SK-N-SH (cell line): Measurements from ENCODE around the gene SPATA20. TPM values are rescaled to one million over a fixed set of nuclear protein-coding genes. Genes with fewer than 3 reads are reported as not detected.

Experiments used
- CTCF ChIA-PET: fragments of 300-600, 350-600 bp; formaldehyde crosslinking; extraction: SDS; loops from one replicate; lab custom pipeline; 2021; lab: Yijun Ruan, JAX
- POLR2A ChIA-PET: fragments of 350-600 bp; sonication (Branson Sonifier 250); formaldehyde crosslinking; extraction: SDS; loops from one replicate; lab custom pipeline; 2020; ENCODE audit warnings: antibody characterized with exemption, inconsistent platforms; lab: Yijun Ruan, JAX
- DNase-seq: peaks from one replicate; pipeline ENCODE4 v3.0.0; 2012
- H2AFZ ChIP-seq: fragments of 200-600 bp; sonication (generic); 2 replicates; pipeline ENCODE4 v1.8.1; 2016; ENCODE audit warnings: antibody characterized with exemption, mild to moderate bottlenecking, low read depth
- H3F3A ChIP-seq: fragments of 200-600 bp; sonication (generic); replicated peaks from 2 replicates; pipeline ENCODE3; 2016; ENCODE audit warnings: antibody characterized with exemption, mild to moderate bottlenecking; ENCODE audit not compliant: insufficient read depth
- H3K27ac ChIP-seq, 2 experiments: fragments of 200-500 bp in 1 of 2; fragments of 200-600 bp in 1 of 2; sonication (Bioruptor generic) in 1 of 2; sonication (generic), shearing (Covaris generic) in 1 of 2; 2 replicates each; pipeline versions ENCODE4 v1.5.1 to v1.6.1; 2014 to 2016; ENCODE audit warnings: low read depth in 2 of 2, inconsistent platforms in 1 of 2, low read length in 1 of 2, mild to moderate bottlenecking in 1 of 2, mixed read lengths in 1 of 2
- H3K27me3 ChIP-seq: fragments of 200-600 bp; sonication (generic), shearing (Covaris generic); 2 replicates; pipeline ENCODE4 v1.6.1; 2016; ENCODE audit warnings: mixed run types; ENCODE audit not compliant: insufficient read depth
- H3K36me3 ChIP-seq, 2 experiments: fragments of 200-500 bp in 1 of 2; fragments of 200-600 bp in 1 of 2; sonication (Bioruptor generic) in 1 of 2; sonication (generic) in 1 of 2; replicated peaks in 1 of 2; 2 replicates each; pipeline versions ENCODE3 to v1.5.1; 2014 to 2016; ENCODE audit warnings: low read length in 1 of 2, mild to moderate bottlenecking in 1 of 2; ENCODE audit not compliant: insufficient read depth in 2 of 2, control insufficient read depth in 1 of 2
- H3K4me1 ChIP-seq, 2 experiments: fragments of 200-500 bp in 1 of 2; fragments of 200-600 bp in 1 of 2; sonication (Bioruptor generic) in 1 of 2; sonication (generic), shearing (Covaris generic) in 1 of 2; 2 replicates each; pipeline versions ENCODE4 v1.5.1 to v1.6.1; 2014 to 2016; ENCODE audit warnings: low read depth in 1 of 2, low read length in 1 of 2, mixed run types in 1 of 2; ENCODE audit not compliant: insufficient read depth in 2 of 2, control insufficient read depth in 1 of 2
- H3K4me2 ChIP-seq: fragments of 200-600 bp; sonication (generic), shearing (Covaris generic); 2 replicates; pipeline ENCODE4 v1.6.1; 2017; ENCODE audit warnings: mixed run types
- H3K4me3 ChIP-seq, 2 experiments: fragments of 200-500 bp in 1 of 2; fragments of 200-600 bp in 1 of 2; sonication (Bioruptor generic) in 1 of 2; sonication (generic), shearing (Covaris generic) in 1 of 2; 2 replicates each; pipeline versions ENCODE4 v1.5.1 to v1.8.1; 2014 to 2016; ENCODE audit warnings: low read depth in 2 of 2, inconsistent platforms in 1 of 2, low read length in 1 of 2, mild to moderate bottlenecking in 1 of 2, mixed read lengths in 1 of 2, moderate library complexity in 1 of 2
- H3K79me2 ChIP-seq: fragments of 200-600 bp; sonication (generic); 2 replicates; pipeline ENCODE4 v1.8.1; 2017; ENCODE audit warnings: mild to moderate bottlenecking; ENCODE audit not compliant: insufficient read depth
- H3K9ac ChIP-seq: fragments of 200-600 bp; sonication (generic); 2 replicates; pipeline ENCODE4 v1.6.1; 2017; ENCODE audit warnings: mixed run types
- H3K9me2 ChIP-seq: fragments of 200-600 bp; sonication (generic); 2 replicates; pipeline ENCODE4 v1.6.1; 2017; ENCODE audit warnings: mixed run types
- H3K9me3 ChIP-seq: fragments of 200-600 bp; sonication (generic); 2 replicates; pipeline ENCODE4 v1.6.1; 2017; ENCODE audit warnings: mixed run types, mild to moderate bottlenecking, moderate library complexity
- H4K20me1 ChIP-seq: fragments of 200-600 bp; sonication (generic); 2 replicates; pipeline ENCODE4 v1.6.1; 2017; ENCODE audit warnings: mild to moderate bottlenecking, mixed run types; ENCODE audit not compliant: insufficient read depth
- CHD2 ChIP-seq: fragments of 150-350 bp; IDR thresholded peaks from 2 replicates; pipeline ENCODE4 v1.6.1; 2018; ENCODE audit warnings: low read length; ENCODE audit not compliant: partially characterized antibody
- CTCF ChIP-seq: fragments of 200-600 bp; sonication (generic); IDR thresholded peaks from 2 replicates; pipeline ENCODE4 v1.6.1; 2017; ENCODE audit warnings: antibody characterized with exemption, mild to moderate bottlenecking, moderate library complexity
- EP300 ChIP-seq, 2 experiments: IDR thresholded peaks; 2 replicates each; pipeline versions ENCODE4 v1.4.0 to v1.6.1; 2012; ENCODE audit warnings: borderline replicate concordance in 1 of 2, low read depth in 1 of 2, low read length in 1 of 2
- IRF3 ChIP-seq: fragments of 150-350 bp; IDR thresholded peaks from 2 replicates; pipeline ENCODE4 v1.6.1; 2016; ENCODE audit warnings: mild to moderate bottlenecking, low read depth, low read length
- JUND ChIP-seq: IDR thresholded peaks from 2 replicates; pipeline ENCODE4 v1.4.0; 2012
- MAX ChIP-seq: IDR thresholded peaks from 2 replicates; pipeline ENCODE4 v1.4.0; 2012; ENCODE audit warnings: low read depth
- MXI1 ChIP-seq: IDR thresholded peaks from 2 replicates; pipeline ENCODE4 v1.6.1; 2012; ENCODE audit warnings: mild to moderate bottlenecking, low read depth, low read length, improper control_type of control experiment
- NRF1 ChIP-seq: IDR thresholded peaks from 2 replicates; pipeline ENCODE4 v1.6.1; 2012; ENCODE audit warnings: low read depth, mild to moderate bottlenecking, low read length
- POLR2AphosphoS5 ChIP-seq: IDR thresholded peaks from 2 replicates; pipeline ENCODE4 v1.6.1; 2012; ENCODE audit warnings: low read depth, low read length
- RCOR1 ChIP-seq: fragments of 150-350 bp; IDR thresholded peaks from 2 replicates; pipeline ENCODE4 v1.6.1; 2017; ENCODE audit warnings: antibody characterized with exemption, low read length
- RXRA ChIP-seq: IDR thresholded peaks from 2 replicates; pipeline ENCODE4 v1.4.0; 2012; ENCODE audit warnings: low read depth, mild to moderate bottlenecking, borderline replicate concordance
- SIN3A ChIP-seq: IDR thresholded peaks from 2 replicates; pipeline ENCODE4 v1.6.1; 2012; ENCODE audit warnings: low read depth, mild to moderate bottlenecking, low read length, moderate library complexity, borderline replicate concordance
- SMC3 ChIP-seq: IDR thresholded peaks from 2 replicates; pipeline ENCODE4 v1.6.1; 2012; ENCODE audit warnings: low read depth, low read length, improper control_type of control experiment
- TAF1 ChIP-seq: IDR thresholded peaks from 2 replicates; pipeline ENCODE4 v1.6.1; 2012; ENCODE audit warnings: low read depth, mild to moderate bottlenecking, low read length, moderate library complexity, borderline replicate concordance
- TCF12 ChIP-seq: IDR thresholded peaks from 2 replicates; pipeline ENCODE4 v1.4.0; 2012
- TEAD4 ChIP-seq: IDR thresholded peaks from 2 replicates; pipeline ENCODE4 v1.4.0; 2012; ENCODE audit warnings: mild to moderate bottlenecking, borderline replicate concordance; ENCODE audit not compliant: insufficient read depth
- WGBS: methylation state at CpG from one replicate; pipeline ENCODE4 v1.1.6; 2017; ENCODE audit warnings: low lambda C conversion rate; 5-methylcytosine and 5-hydroxymethylcytosine counted together
- polyA plus RNA-seq, 3 experiments: library from polyadenylated mRNA; depleted of rRNA; stranded (reverse); fragments of >200 nt; gene quantifications; 2 replicates each; pipeline ENCODE4 v1.2.3, GENCODE V29; 2012
- TF ChIP-seq, protein P1 (sequence below): IDR thresholded peaks from 2 replicates; pipeline ENCODE4 v1.6.1; 2012; ENCODE audit warnings: mild to moderate bottlenecking, low read depth, low read length, moderate library complexity
- TF ChIP-seq, protein P2 (sequence below): IDR thresholded peaks from 2 replicates; pipeline ENCODE4; 2012
- TF ChIP-seq, protein P3 (sequence below): fragments of 150-350 bp; IDR thresholded peaks from 2 replicates; pipeline ENCODE4 v1.6.1; 2017; ENCODE audit warnings: antibody characterized with exemption, low read length, low read depth, borderline replicate concordance

SPATA20 gene
- polyA plus RNA-seq, 1 of the 3 experiments (the other 2 are of a cell fraction) = 92.0 TPM

GRCh38 chr17:50541716-50542688, 5.0 kb upstream of the SPATA20 start:
- peak overlapping the region; percentile 80 for H3K4me2 ChIP-seq
- H3K27me3 ChIP-seq = no peaks in the 10 kb centered on the region
- 5% methylated on average over 67 of the region's 82 CpGs for WGBS
- peak overlapping the region; percentile 80 for H2AFZ ChIP-seq
- POLR2A ChIA-PET = interaction anchor here (0.6 to 2.0 kb wide), 10 partner anchors 9 to 325 kb away, joined by 3 to 14 read pairs (median 4); partner anchors contain the start of genes EPN3 and TOB1
- H3K9ac ChIP-seq = peak overlapping the region; percentile 60
- H3K36me3 ChIP-seq = no peaks in the 10 kb centered on the region
- H3K79me2 ChIP-seq = peaks cover 4% of the 10 kb centered on the region; the same call in 1 of the 2 replicates
- H3K4me1 ChIP-seq = peaks cover 12 to 22% of the 10 kb centered on the region in 2 experiments; a peak in 3 of 4 replicates
- H3K4me3 ChIP-seq = peak overlapping the region; percentile 56 to 61
- H3K9me3 ChIP-seq = no peaks in the 10 kb centered on the region
- DNase-seq = peak; percentile 100
- CTCF ChIA-PET = interaction anchor here (0.6 to 24.2 kb wide), 19 partner anchors 9 to 380 kb away, joined by 3 to 1212 read pairs (median 5); partner anchors contain the start of genes CACNA1G, EPN3 and RSAD1
- TF ChIP-seq RCOR1 = peak; percentile 8; the same call in 1 of the 2 replicates
- TF ChIP-seq TAF1 = peak; percentile 71
- TF ChIP-seq, protein P1, sequence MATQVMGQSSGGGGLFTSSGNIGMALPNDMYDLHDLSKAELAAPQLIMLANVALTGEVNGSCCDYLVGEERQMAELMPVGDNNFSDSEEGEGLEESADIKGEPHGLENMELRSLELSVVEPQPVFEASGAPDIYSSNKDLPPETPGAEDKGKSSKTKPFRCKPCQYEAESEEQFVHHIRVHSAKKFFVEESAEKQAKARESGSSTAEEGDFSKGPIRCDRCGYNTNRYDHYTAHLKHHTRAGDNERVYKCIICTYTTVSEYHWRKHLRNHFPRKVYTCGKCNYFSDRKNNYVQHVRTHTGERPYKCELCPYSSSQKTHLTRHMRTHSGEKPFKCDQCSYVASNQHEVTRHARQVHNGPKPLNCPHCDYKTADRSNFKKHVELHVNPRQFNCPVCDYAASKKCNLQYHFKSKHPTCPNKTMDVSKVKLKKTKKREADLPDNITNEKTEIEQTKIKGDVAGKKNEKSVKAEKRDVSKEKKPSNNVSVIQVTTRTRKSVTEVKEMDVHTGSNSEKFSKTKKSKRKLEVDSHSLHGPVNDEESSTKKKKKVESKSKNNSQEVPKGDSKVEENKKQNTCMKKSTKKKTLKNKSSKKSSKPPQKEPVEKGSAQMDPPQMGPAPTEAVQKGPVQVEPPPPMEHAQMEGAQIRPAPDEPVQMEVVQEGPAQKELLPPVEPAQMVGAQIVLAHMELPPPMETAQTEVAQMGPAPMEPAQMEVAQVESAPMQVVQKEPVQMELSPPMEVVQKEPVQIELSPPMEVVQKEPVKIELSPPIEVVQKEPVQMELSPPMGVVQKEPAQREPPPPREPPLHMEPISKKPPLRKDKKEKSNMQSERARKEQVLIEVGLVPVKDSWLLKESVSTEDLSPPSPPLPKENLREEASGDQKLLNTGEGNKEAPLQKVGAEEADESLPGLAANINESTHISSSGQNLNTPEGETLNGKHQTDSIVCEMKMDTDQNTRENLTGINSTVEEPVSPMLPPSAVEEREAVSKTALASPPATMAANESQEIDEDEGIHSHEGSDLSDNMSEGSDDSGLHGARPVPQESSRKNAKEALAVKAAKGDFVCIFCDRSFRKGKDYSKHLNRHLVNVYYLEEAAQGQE = peak; percentile 52
- 0 out of 2 replicates have a peak, but pooled peaks have one; percentile 8 for TF ChIP-seq SMC3
- peak; percentile 95 for TF ChIP-seq POLR2AphosphoS5
- TF ChIP-seq RXRA = no peak
- TF ChIP-seq MXI1 = peak; percentile 73; the same call in 1 of the 2 replicates
- no peak for TF ChIP-seq JUND
- peak; percentile 4 for TF ChIP-seq CHD2
- TF ChIP-seq EP300 (IDR thresholded peaks at IDR 0.05; ENCODE audit: borderline replicate concordance in 1 of 2, low read depth in 1 of 2, low read length in 1 of 2) = no peak
- TF ChIP-seq NRF1 = peak; percentile 98
- peak; percentile 26; the same call in 1 of the 2 replicates for TF ChIP-seq SIN3A
- TF ChIP-seq TCF12 = no peak; the same call in 1 of the 2 replicates
- TF ChIP-seq MAX = peak; percentile 89
- peak; percentile 46 for TF ChIP-seq CTCF
- TF ChIP-seq TEAD4 = no peak
- TF ChIP-seq, protein P2, sequence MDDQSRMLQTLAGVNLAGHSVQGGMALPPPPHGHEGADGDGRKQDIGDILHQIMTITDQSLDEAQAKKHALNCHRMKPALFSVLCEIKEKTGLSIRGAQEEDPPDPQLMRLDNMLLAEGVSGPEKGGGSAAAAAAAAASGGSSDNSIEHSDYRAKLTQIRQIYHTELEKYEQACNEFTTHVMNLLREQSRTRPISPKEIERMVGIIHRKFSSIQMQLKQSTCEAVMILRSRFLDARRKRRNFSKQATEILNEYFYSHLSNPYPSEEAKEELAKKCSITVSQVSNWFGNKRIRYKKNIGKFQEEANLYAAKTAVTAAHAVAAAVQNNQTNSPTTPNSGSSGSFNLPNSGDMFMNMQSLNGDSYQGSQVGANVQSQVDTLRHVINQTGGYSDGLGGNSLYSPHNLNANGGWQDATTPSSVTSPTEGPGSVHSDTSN = peak; percentile 57
- TF ChIP-seq, protein P3, sequence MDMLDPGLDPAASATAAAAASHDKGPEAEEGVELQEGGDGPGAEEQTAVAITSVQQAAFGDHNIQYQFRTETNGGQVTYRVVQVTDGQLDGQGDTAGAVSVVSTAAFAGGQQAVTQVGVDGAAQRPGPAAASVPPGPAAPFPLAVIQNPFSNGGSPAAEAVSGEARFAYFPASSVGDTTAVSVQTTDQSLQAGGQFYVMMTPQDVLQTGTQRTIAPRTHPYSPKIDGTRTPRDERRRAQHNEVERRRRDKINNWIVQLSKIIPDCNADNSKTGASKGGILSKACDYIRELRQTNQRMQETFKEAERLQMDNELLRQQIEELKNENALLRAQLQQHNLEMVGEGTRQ = no peak
- no peak for TF ChIP-seq IRF3
- TF ChIP-seq, all 33 proteins: peak for 12
- Histone ChIP-seq H3F3A (peaks cover 3% of the 10 kb centered on the region), H3K9me2 (no peaks in the 10 kb centered on the region), H3K27ac (peak overlapping the region; percentile 34 to 83), H4K20me1 (no peaks in the 10 kb centered on the region)
